ENCODE data around the gene PTPRN2. TPM values are rescaled to one million over a fixed set of nuclear protein-coding genes. Genes with fewer than 3 reads are reported as not detected.

The PTPRN2 gene
- total and polyA plus RNA-seq, 2 donors (not counting 1 experiment from before 2014, with no cell fraction given) = 0.54 to 1.2 TPM

DNA sequence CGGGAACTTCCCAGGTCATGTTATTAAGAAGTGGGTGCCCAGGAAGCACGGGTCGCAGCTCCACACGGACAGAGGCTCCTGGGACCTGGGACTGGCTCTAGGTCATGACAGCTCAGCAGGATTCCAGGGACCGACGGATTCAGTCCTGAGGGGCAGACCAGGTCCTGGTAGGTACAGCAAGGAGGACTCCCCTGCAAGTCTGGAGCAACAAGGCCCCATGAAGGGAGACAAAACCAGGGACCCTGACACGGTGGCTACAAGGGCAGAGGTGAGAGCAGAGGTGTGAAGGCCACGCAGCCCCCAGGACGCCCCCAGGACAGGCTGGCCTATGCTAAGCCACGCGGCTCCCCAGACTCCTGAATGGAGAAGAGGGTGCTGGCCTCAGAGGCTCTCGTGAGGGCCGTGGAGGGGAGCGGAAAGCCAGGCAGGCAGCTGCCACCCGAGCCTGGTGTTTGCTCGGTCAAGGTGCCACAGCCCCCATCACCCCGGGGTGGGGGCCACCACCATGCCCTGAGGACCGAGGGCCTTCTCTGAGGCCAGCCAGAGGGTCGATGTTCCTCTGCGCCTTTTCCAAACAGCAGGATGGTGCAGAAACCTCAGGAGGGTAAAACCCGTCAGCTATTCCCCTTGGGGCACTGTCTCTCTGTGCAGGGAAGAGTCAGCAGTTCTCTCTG is 348.9 kb downstream of the PTPRN2 start:
- Histone ChIP-seq H3K27ac (ENCODE audit: insufficient read depth, low read length) (no peak overlapping the region), H2AFZ (ENCODE audit: low read length) (no peak overlapping the region), H3K4me1 (ENCODE audit: control insufficient read depth, extremely low read depth, insufficient read depth, low read length) (no peaks in the 10 kb centered on the region), H3K4me2 (ENCODE audit: extremely low read depth, insufficient read depth, low read length) (no peak overlapping the region), H3K79me2 (ENCODE audit: control insufficient read depth, insufficient read depth, low read length) (no peaks in the 10 kb centered on the region), H3K9ac (ENCODE audit: insufficient read depth, low read length) (no peak overlapping the region), H3K36me3 (ENCODE audit: control insufficient read depth, insufficient read depth, low read length) (no peaks in the 10 kb centered on the region), H4K20me1 (ENCODE audit: control insufficient read depth, extremely low read depth, insufficient read depth, low read length) (no peaks in the 10 kb centered on the region), H3K27me3 (ENCODE audit: control insufficient read depth, insufficient read depth, low read length) (no peaks in the 10 kb centered on the region), H3K4me3 (replicated peaks in 1 of 4; ENCODE audit: control extremely low read depth in 1 of 4, insufficient read depth in 1 of 4, low read depth in 3 of 4, low read length in 4 of 4) (no peak overlapping the region), H3K9me3 (ENCODE audit: control insufficient read depth, insufficient read depth, low read depth, low read length) (no peaks in the 10 kb centered on the region)
- DNase-seq (ENCODE audit: low read depth in 2 of 2) = no peak
- TF ChIP-seq EZH2 (IDR thresholded peaks at IDR 0.05; ENCODE audit: low read length, missing control alignments) (no peak), CTCF (conservative IDR thresholded peaks at IDR 0.05 in 1 of 2, IDR thresholded peaks at IDR 0.05 in 1 of 2; ENCODE audit: low read depth in 1 of 2, low read length in 2 of 2) (no peak)

DNA sequence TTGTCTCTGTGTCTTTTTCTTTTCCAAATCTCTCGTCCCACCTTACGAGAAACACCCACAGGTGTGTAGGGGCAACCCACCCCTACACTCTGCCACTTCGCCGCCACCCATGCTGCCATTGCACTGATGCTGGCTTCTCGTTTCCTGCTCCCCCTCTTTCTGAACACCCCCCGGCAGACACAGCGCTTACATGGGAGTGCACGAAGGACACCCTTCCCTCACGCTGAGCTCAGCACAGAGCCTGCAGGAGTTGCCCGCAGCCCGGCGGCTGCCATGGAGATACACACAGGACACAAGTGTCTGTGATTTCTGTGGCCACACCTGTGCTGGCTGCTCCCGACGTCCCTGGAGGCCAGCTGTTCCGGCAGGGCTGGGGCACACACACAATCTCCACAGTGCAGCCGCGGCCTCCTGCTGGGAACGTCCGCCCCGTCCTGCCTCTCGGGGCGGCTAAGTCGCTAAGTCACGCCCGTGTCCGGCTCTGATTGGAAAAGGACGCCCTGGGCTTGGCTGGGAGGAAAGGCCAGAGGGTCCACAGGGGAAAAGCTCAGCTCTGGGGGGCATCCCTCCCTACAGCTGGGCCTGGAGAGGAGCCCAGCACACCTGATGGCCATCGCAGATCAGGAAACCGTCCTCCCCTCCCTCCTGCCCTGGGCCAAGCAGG is 349.8 kb downstream of the PTPRN2 start:
- Histone ChIP-seq H3K27me3 (ENCODE audit: control insufficient read depth, insufficient read depth, low read length) (no peaks in the 10 kb centered on the region), H3K36me3 (ENCODE audit: control insufficient read depth, insufficient read depth, low read length) (no peaks in the 10 kb centered on the region), H3K4me1 (ENCODE audit: control insufficient read depth, extremely low read depth, insufficient read depth, low read length) (no peaks in the 10 kb centered on the region), H3K27ac (ENCODE audit: insufficient read depth, low read length) (no peak overlapping the region), H3K9ac (ENCODE audit: insufficient read depth, low read length) (no peak overlapping the region), H3K4me2 (ENCODE audit: extremely low read depth, insufficient read depth, low read length) (no peak overlapping the region), H3K9me3 (ENCODE audit: control insufficient read depth, insufficient read depth, low read depth, low read length) (no peaks in the 10 kb centered on the region), H2AFZ (ENCODE audit: low read length) (no peak overlapping the region), H3K4me3 (replicated peaks in 1 of 4; ENCODE audit: control extremely low read depth in 1 of 4, insufficient read depth in 1 of 4, low read depth in 3 of 4, low read length in 4 of 4) (no peak overlapping the region), H3K79me2 (ENCODE audit: control insufficient read depth, insufficient read depth, low read length) (no peaks in the 10 kb centered on the region), H4K20me1 (ENCODE audit: control insufficient read depth, extremely low read depth, insufficient read depth, low read length) (no peaks in the 10 kb centered on the region)
- no peak for DNase-seq (ENCODE audit: low read depth in 2 of 2)
- TF ChIP-seq CTCF (conservative IDR thresholded peaks at IDR 0.05 in 1 of 2, IDR thresholded peaks at IDR 0.05 in 1 of 2; ENCODE audit: low read depth in 1 of 2, low read length in 2 of 2) = no peak
- TF ChIP-seq EZH2 (IDR thresholded peaks at IDR 0.05; ENCODE audit: low read length, missing control alignments) = no peak

DNA sequence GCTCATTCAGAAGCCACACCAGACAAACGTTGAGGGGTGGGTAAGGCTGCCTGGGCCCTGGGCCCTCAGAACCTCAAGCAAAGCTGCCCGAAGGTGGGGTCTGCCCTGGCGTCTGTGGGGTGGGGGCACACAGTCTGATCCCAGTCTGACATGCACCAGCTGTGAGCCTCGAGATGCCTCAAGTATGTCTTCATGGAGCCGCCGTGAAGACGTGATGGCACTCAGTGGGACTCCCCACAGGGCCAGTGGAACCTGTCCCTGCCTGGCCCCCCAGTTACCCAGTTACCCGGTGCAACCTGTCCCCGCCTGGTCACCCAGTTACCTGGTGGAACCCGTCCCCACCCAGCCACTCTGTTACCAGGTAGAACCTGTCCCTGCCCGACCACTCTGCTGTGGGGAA is 351.2 kb downstream of the PTPRN2 start:
- no peaks in the 10 kb centered on the region for H3K9me3 ChIP-seq (ENCODE audit: control insufficient read depth, insufficient read depth, low read depth, low read length)
- H3K9ac ChIP-seq (ENCODE audit: insufficient read depth, low read length) = no peak overlapping the region
- DNase-seq (ENCODE audit: low read depth in 2 of 2) = no peak
- no peaks in the 10 kb centered on the region for H3K79me2 ChIP-seq (ENCODE audit: control insufficient read depth, insufficient read depth, low read length)
- no peak overlapping the region for H3K4me2 ChIP-seq (ENCODE audit: extremely low read depth, insufficient read depth, low read length)
- no peaks in the 10 kb centered on the region for H3K27me3 ChIP-seq (ENCODE audit: control insufficient read depth, insufficient read depth, low read length)
- no peak overlapping the region for H3K4me3 ChIP-seq (replicated peaks in 1 of 4; ENCODE audit: control extremely low read depth in 1 of 4, insufficient read depth in 1 of 4, low read depth in 3 of 4, low read length in 4 of 4)
- H3K36me3 ChIP-seq (ENCODE audit: control insufficient read depth, insufficient read depth, low read length) = no peaks in the 10 kb centered on the region
- H3K27ac ChIP-seq (ENCODE audit: insufficient read depth, low read length) = no peak overlapping the region
- no peak overlapping the region for H2AFZ ChIP-seq (ENCODE audit: low read length)
- no peaks in the 10 kb centered on the region for H3K4me1 ChIP-seq (ENCODE audit: control insufficient read depth, extremely low read depth, insufficient read depth, low read length)
- no peaks in the 10 kb centered on the region for H4K20me1 ChIP-seq (ENCODE audit: control insufficient read depth, extremely low read depth, insufficient read depth, low read length)
- no peak for TF ChIP-seq CTCF (conservative IDR thresholded peaks at IDR 0.05 in 1 of 2, IDR thresholded peaks at IDR 0.05 in 1 of 2; ENCODE audit: low read depth in 1 of 2, low read length in 2 of 2)
- TF ChIP-seq EZH2 (IDR thresholded peaks at IDR 0.05; ENCODE audit: low read length, missing control alignments) = no peak

Measured in fibroblast of lung (primary cell).